ENCODE data around the gene SELENOM. TPM values are rescaled to one million over a fixed set of nuclear protein-coding genes. Genes with fewer than 3 reads are reported as not detected.
"Not testable (repeated sequence)": the region's sequence is repeated elsewhere in the genome, so short reads cannot be mapped to it uniquely, and the experiment has no call there.

Gene SELENOM
- total RNA-seq, 2 donors from 2014 or later = 453 to 1,695 TPM

- DNase-seq (ENCODE audit: low spot score) (no peak), ATAC-seq (ENCODE audit: insufficient number of reproducible peaks, low FRiP score, low read depth) (no peak)
- no peak for TF ChIP-seq CTCF (IDR thresholded peaks at IDR 0.05)
- no peaks in the 10 kb centered on the region for H3K36me3 ChIP-seq
- no peaks in the 10 kb centered on the region for H3K9me3 ChIP-seq
- H3K4me3 ChIP-seq = no peak overlapping the region
- H3K27me3 ChIP-seq (replicated peaks; ENCODE audit: insufficient read depth) = no peaks in the 10 kb centered on the region
- H3K4me1 ChIP-seq (ENCODE audit: control insufficient read depth in 1 of 2, low read depth in 2 of 2) = peaks cover 3 to 27% of the 10 kb centered on the region in 2 donors
- H3K27ac ChIP-seq = peak overlapping the region in 1 of 2 donors; percentile 9
These were observed 29.7 kb downstream of the SELENOM start for GRCh38 chr22:31077681-31078080.

GRCh38 chr22:31075961-31076360, 31.4 kb downstream of the SELENOM start:
- DNase-seq (ENCODE audit: low spot score) (peak; percentile 67), ATAC-seq (ENCODE audit: insufficient number of reproducible peaks, low FRiP score, low read depth) (peak; percentile 74)
- Histone ChIP-seq H3K27ac (peak overlapping the region; percentile 87 to 93), H3K27me3 (replicated peaks; ENCODE audit: insufficient read depth) (no peaks in the 10 kb centered on the region), H3K4me1 (ENCODE audit: control insufficient read depth in 1 of 2, low read depth in 2 of 2) (peaks cover 3 to 27% of the 10 kb centered on the region in 2 donors), H3K9me3 (no peaks in the 10 kb centered on the region), H3K36me3 (no peaks in the 10 kb centered on the region), H3K4me3 (peak overlapping the region; percentile 32)
- no peak for TF ChIP-seq CTCF (IDR thresholded peaks at IDR 0.05)

GRCh38 chr22:31073545-31074145, 33.7 kb downstream of the SELENOM start:
- H3K27me3 ChIP-seq (replicated peaks; ENCODE audit: insufficient read depth); H3K4me3 ChIP-seq; DNase-seq (ENCODE audit: low spot score); ATAC-seq (ENCODE audit: insufficient number of reproducible peaks, low FRiP score, low read depth); H3K36me3 ChIP-seq; H3K9me3 ChIP-seq: not testable (repeated sequence)
- Histone ChIP-seq H3K4me1 (ENCODE audit: control insufficient read depth in 1 of 2, low read depth in 2 of 2) (peaks cover 3 to 20% of the 10 kb centered on the region in 2 donors), H3K27ac (peak overlapping the region in 1 of 2 donors; percentile 21)

- H3K36me3 ChIP-seq; DNase-seq (ENCODE audit: low spot score); ATAC-seq (ENCODE audit: insufficient number of reproducible peaks, low FRiP score, low read depth); H3K9me3 ChIP-seq; H3K27ac ChIP-seq; H3K27me3 ChIP-seq (replicated peaks; ENCODE audit: insufficient read depth); H3K4me3 ChIP-seq: not testable (repeated sequence)
- peaks cover 3 to 20% of the 10 kb centered on the region in 2 donors for H3K4me1 ChIP-seq (ENCODE audit: control insufficient read depth in 1 of 2, low read depth in 2 of 2)
These were observed 34.2 kb downstream of the SELENOM start for GRCh38 chr22:31073125-31073524.

GRCh38 chr22:31069691-31070314, 37.6 kb downstream of the SELENOM start:
- not testable (repeated sequence) for H3K27me3 ChIP-seq (replicated peaks; ENCODE audit: insufficient read depth); H3K4me3 ChIP-seq; H3K9me3 ChIP-seq; H3K36me3 ChIP-seq; H3K4me1 ChIP-seq (ENCODE audit: control insufficient read depth in 1 of 2, low read depth in 2 of 2); ATAC-seq (ENCODE audit: insufficient number of reproducible peaks, low FRiP score, low read depth); H3K27ac ChIP-seq; DNase-seq (ENCODE audit: low spot score)

- ATAC-seq (ENCODE audit: insufficient number of reproducible peaks, low FRiP score, low read depth) (no peak), DNase-seq (ENCODE audit: low spot score) (no peak)
- H3K9me3 ChIP-seq = no peaks in the 10 kb centered on the region
- no peak overlapping the region for H3K4me3 ChIP-seq
- no peak overlapping the region for H3K27ac ChIP-seq
- H3K4me1 ChIP-seq (ENCODE audit: control insufficient read depth in 1 of 2, low read depth in 2 of 2) = no peaks in the 10 kb centered on the region
- H3K27me3 ChIP-seq (replicated peaks; ENCODE audit: insufficient read depth) = no peaks in the 10 kb centered on the region
- no peaks in the 10 kb centered on the region for H3K36me3 ChIP-seq
- TF ChIP-seq CTCF (IDR thresholded peaks at IDR 0.05) = no peak
These were observed 38.4 kb downstream of the SELENOM start for GRCh38 chr22:31068970-31069369.
